ENCODE data around the gene NMT1.

DNA sequence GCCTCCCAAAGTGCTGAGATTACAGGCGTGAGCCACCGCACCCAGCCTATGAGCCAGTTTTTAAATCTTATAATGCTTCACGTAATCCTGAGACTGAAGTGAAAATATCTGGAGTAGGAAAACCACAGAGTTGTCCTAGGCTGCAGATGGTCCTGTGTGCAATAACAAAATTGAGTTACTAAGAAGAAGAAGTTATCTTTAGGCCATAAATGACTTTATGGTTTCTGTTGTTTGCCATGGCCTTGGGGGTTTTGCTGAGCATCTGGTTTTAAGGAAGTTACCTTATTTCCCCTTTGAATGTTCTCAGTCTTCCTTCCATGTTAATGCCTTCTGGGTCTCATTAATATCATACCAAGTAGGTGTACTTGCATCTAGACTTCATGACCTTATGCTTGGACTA, 16.5 kb downstream of the NMT1 start:
- TF ChIP-seq, protein P1, sequence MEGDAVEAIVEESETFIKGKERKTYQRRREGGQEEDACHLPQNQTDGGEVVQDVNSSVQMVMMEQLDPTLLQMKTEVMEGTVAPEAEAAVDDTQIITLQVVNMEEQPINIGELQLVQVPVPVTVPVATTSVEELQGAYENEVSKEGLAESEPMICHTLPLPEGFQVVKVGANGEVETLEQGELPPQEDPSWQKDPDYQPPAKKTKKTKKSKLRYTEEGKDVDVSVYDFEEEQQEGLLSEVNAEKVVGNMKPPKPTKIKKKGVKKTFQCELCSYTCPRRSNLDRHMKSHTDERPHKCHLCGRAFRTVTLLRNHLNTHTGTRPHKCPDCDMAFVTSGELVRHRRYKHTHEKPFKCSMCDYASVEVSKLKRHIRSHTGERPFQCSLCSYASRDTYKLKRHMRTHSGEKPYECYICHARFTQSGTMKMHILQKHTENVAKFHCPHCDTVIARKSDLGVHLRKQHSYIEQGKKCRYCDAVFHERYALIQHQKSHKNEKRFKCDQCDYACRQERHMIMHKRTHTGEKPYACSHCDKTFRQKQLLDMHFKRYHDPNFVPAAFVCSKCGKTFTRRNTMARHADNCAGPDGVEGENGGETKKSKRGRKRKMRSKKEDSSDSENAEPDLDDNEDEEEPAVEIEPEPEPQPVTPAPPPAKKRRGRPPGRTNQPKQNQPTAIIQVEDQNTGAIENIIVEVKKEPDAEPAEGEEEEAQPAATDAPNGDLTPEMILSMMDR (IDR thresholded peaks at IDR 0.05; ENCODE audit: low read length): no peak
- no peak for TF ChIP-seq EZH2 (optimal IDR thresholded peaks at IDR 0.05; ENCODE audit: low read depth, low read length)

Data from MM.1S (cell line).